NAMALWA (cell line): ENCODE data around the gene TEDC2.
"Not testable (repeated sequence)": the region's sequence is repeated elsewhere in the genome, so short reads cannot be mapped to it uniquely, and the experiment has no call there.

Experiments
- DNase-seq: peaks from one replicate; pipeline ENCODE4 v3.0.0-alpha.2; 2015; ENCODE audit warnings: low spot score

Gene TEDC2

GRCh38 chr16:2477327-2477726, 17.4 kb downstream of the TEDC2 start:
- DNase-seq = no peak

DNA sequence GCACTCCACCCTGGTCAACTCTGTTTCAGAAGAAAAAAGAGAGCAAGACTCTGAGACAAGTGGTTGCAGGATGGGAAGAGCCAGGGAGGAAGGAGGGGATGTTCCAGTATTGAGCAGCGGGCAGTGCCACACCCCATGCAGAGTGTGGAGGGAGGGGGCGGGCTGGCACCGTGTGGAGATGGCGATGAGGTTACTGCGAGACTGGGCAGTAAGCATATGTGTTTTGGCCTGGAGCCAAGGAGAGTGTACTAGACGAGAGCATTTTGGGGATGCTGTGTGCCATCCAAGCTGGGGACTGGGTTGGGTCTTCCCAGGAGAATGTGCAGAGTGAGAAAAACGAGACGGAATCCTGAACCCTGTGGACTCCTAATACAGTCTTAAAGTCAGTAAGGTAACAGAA, 18.4 kb downstream of the TEDC2 start:
- DNase-seq = no peak

- DNase-seq = not testable (repeated sequence)
Measured at GRCh38 chr16:2479996-2480395, 20.1 kb downstream of the TEDC2 start.

DNA sequence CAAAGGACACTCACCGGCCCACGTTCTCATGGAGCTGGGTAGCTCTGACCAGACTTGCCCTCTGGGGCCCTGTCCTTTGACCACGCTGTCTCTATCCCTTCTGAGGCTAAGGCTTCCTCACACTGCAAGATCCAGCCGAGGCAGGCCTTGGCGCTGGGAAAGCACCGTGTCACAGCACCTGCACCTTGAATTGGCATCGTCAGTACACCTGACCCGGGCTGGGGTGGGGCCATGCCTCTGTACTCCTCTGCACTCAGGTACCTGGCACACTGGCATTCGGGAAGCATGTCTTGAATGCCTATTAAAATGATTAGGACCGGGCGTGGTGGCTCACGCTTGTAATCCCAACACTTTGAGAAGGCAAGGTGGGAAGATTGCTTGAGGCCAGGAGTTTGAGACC, 21.0 kb downstream of the TEDC2 start:
- no peak for DNase-seq

DNA sequence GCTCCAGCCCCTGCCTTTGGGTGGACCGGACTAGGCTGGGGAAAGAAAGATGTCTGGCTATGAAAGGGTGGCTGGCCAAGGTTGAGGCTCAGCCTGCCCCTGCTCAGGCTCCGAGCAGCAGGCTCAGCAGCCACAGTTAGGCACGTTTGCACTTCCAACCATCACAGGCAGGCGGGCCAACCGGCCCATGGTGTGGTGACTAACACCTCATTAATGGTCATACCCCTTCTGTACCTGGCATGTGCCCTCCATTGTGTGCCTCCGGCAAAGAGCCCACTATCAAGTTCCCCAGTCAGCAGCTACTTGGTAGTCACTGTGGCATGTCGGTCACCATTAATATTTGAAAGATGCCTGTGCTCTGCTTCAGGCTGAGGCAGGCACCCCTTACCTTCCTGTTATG, 21.8 kb downstream of the TEDC2 start:
- DNase-seq = no peak

DNA sequence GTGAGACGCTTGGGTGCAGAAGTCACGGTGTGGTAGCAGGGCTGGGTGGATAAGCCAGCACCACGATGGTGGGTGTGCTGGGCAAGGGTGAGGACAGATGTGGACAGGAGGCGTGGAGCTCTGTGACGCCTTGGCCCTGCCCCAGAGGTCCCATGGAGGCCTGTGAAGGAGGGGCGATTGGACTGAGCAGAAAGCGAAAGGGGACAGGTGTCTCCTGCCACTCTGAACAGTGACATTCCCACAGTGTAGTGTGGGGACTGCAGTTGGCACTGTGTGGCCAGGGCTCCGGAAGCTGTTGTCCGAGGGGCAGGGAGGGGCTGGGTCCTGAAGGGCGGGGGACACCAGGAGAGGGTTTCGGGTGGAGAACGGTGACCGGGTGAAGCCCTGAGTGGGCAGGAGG, 22.3 kb downstream of the TEDC2 start:
- DNase-seq = no peak

DNA sequence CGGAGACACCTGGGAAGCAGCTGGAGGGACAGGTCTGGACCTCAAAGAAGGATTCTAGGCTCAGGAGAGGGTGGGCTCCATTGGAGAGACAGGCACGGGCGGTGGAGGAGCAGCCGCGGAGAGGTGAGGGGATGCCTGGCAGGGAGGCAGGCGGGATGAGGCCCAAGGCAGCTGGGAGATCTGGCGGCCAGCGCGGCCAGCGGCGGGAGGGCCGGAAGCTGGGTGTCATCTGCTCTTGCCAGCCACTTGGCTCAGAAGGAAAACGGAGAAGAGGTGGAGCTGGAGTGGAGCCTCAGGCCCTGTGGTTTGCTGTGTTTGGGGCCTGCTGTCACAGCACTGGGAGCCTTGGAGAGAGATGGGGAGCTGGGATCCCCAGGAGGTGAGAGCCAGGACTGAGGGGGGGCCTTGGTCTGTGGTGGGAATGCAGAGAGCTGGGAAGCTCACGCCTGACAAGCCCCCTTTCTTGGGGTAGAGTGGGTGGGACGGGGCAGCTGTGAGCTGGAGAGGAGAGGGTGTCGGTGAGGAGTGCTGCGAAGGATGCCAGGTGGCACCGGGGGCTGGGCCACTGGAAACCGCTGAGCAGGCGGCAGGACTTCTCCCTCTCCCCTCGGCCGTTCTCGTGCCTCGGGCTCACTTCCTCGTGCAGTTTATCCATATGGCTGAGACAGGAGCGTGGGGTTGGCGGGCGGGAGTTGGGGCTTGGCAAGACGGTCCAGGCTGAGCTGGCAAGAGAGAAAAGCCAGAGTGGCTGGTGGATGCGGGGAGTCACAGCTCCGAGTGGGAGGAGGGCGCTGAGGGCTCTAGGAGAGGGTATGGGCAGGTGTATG, 23.0 kb downstream of the TEDC2 start:
- no peak for DNase-seq

- DNase-seq = no peak
Measured at GRCh38 chr16:2483939-2484897, 24.3 kb downstream of the TEDC2 start.

GRCh38 chr16:2484898-2485508, 25.1 kb downstream of the TEDC2 start:
- DNase-seq = no peak

DNA sequence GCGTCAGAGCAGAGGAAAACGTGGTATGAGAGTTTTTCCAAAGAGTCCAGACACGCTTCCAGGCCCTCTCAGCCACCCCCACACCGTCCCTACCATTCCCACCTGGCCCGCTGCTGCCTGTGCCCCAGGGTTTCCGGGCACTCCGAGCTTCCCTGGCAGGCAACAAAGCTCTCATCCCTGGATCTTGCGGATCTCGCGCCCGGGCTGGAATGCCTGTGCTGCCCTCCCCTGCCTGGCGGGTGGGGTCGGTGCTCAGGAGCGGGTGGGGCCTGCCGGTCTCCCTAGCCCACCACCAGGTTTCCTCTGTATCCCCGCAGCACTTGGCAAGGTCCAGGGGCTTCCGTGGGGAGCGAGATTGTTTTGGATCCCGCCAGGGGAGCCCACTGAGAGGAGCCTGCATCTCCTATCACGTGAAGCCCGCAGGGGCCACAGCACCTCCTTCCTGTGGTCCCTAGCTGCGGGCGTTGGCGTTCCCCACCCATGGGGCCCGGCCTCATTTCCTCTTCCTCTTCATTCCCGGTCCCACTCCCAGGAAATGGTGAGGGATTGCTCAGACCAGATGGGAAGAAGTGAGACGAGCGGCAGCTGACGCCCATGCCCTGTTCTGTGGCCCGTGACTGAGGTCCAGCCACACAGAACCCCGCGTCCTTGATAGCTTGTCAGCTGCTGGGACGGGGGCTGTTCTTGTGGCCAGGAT, 26.1 kb downstream of the TEDC2 start:
- DNase-seq = no peak

- peak; percentile 44 for DNase-seq
Measured at GRCh38 chr16:2486645-2487516, 27.0 kb downstream of the TEDC2 start.

DNA sequence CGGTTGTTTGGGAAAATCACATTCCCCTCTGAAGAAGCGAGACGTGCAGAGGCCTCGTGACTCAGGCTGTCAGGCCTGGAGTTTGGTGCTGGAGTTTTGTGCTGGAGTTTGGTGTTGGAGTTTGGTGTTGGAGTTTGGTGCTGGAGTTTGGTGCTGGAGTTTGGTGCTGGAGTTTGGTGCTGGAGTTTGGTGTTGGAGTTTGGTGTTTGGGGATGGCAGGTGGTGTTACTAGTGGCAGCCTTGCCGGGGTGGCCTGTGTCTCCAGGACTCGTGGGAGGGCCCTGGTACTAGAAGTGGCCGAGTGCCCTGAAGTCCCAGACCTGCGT, 27.6 kb downstream of the TEDC2 start:
- no peak for DNase-seq

GRCh38 chr16:2487903-2488531, 28.1 kb downstream of the TEDC2 start:
- DNase-seq = no peak

DNA sequence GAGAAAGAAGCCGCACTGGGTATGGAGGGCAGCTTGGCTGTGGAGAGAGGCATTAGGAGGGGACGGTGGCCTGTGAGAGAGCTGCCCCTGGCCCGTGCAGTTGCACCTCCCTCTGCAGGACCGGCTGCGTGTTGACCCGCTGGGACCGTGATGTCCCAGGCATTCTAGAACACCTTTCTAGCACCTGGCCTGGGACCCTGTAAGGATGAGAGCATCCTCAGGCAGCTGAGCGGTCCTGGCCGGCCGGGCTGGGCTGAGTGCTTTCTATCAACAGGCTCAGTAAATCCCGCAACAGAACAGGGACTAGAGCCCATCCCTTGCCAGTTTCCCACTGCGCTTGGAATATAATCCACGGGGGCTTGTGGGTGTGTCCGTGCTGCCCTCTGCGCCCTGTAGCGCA, 29.7 kb downstream of the TEDC2 start:
- no peak for DNase-seq

GRCh38 chr16:2490190-2491105, 30.5 kb downstream of the TEDC2 start:
- DNase-seq = no peak

- no peak for DNase-seq
Measured at GRCh38 chr16:2492292-2492691, 32.4 kb downstream of the TEDC2 start.

- DNase-seq = no peak
Measured at GRCh38 chr16:2493605-2494004, 33.7 kb downstream of the TEDC2 start.

DNA sequence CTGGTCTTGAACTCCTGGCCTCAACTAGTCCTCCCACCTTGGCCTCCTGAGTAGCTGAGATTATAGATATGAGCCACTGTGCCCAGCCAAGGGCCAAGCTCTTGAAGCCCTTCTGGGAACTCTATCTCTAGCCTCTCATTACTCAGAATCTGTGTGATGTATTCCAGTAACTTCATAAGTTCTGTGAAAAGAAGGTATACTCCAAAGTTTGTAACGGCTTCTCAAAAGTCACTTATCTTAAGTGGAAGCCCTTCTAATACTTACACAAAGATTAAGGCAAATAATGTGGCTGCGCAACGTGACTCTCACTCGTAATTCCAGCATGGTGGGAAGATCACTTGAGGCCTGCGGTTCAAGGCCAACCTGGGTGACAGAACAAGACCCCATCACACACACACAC, 34.7 kb downstream of the TEDC2 start:
- DNase-seq = no peak

- no peak for DNase-seq
Measured at GRCh38 chr16:2495041-2495440, 35.1 kb downstream of the TEDC2 start.
